HG03342 (cell line): ENCODE data around the gene CCDC121.
A peak's percentile ranks its signal among the peaks of the same experiment; 100 is the strongest.
"Not testable (repeated sequence)": the region's sequence is repeated elsewhere in the genome, so short reads cannot be mapped to it uniquely, and the experiment has no call there.

Experiments used
- ATAC-seq: cut with Tn5 transposase; IDR thresholded peaks from one replicate; pipeline ENCODE4 v1.9.1; 2021; ENCODE audit warnings: mild to moderate bottlenecking, moderate library complexity; ENCODE audit not compliant: unreplicated experiment

CCDC121 gene

GRCh38 chr2:27638037-27638637 is 9.3 kb upstream of the CCDC121 start:
- no peak for ATAC-seq

- ATAC-seq, result no peak
Observed at GRCh38 chr2:27636766-27637165, 8.0 kb upstream of the CCDC121 start.

- no peak for ATAC-seq
Observed at GRCh38 chr2:27634291-27634690, 5.5 kb upstream of the CCDC121 start.

GRCh38 chr2:27630257-27630656 is 1.4 kb upstream of the CCDC121 start:
- ATAC-seq, result not testable (repeated sequence)

GRCh38 chr2:27627963-27628766 is 647 bp downstream of the CCDC121 start:
- ATAC-seq, result peak; percentile 12

- not testable (repeated sequence) for ATAC-seq
Observed at GRCh38 chr2:27626921-27627320, 1.9 kb downstream of the CCDC121 start.

- not testable (repeated sequence) for ATAC-seq
Observed at GRCh38 chr2:27626323-27626722, 2.5 kb downstream of the CCDC121 start.

GRCh38 chr2:27624943-27625342 is 3.9 kb downstream of the CCDC121 start:
- ATAC-seq, result no peak

- no peak for ATAC-seq
Observed at GRCh38 chr2:27622921-27623384, 5.9 kb downstream of the CCDC121 start.

- no peak for ATAC-seq
Observed at GRCh38 chr2:27621524-27621923, 7.3 kb downstream of the CCDC121 start.

- no peak for ATAC-seq
Observed at GRCh38 chr2:27615316-27615715, 13.5 kb downstream of the CCDC121 start.

GRCh38 chr2:27613985-27614384 is 14.8 kb downstream of the CCDC121 start:
- ATAC-seq, result no peak

GRCh38 chr2:27606611-27607010 is 22.2 kb downstream of the CCDC121 start:
- no peak for ATAC-seq

- no peak for ATAC-seq
Observed at GRCh38 chr2:27596627-27597026, 32.2 kb downstream of the CCDC121 start.

- ATAC-seq, result not testable (repeated sequence)
Observed at GRCh38 chr2:27595412-27595811, 33.4 kb downstream of the CCDC121 start.

- ATAC-seq, result not testable (repeated sequence)
Observed at GRCh38 chr2:27594020-27594703, 34.6 kb downstream of the CCDC121 start.

- ATAC-seq, result no peak
Observed at GRCh38 chr2:27593240-27593639, 35.6 kb downstream of the CCDC121 start.

- ATAC-seq, result no peak
Observed at GRCh38 chr2:27591745-27592144, 37.1 kb downstream of the CCDC121 start.

GRCh38 chr2:27588308-27588707 is 40.5 kb downstream of the CCDC121 start:
- no peak for ATAC-seq

GRCh38 chr2:27587025-27587424 is 41.8 kb downstream of the CCDC121 start:
- no peak for ATAC-seq

- no peak for ATAC-seq
Observed at GRCh38 chr2:27584597-27584996, 44.2 kb downstream of the CCDC121 start.
